GM23338 (cell line): Measurements from ENCODE around the gene BTN3A1. TPM values are rescaled to one million over a fixed set of nuclear protein-coding genes. Genes with fewer than 3 reads are reported as not detected.

Experiments
- ATAC-seq: fragments of 200-7000 bp; cut with Tn5 transposase; 3 replicates; pipeline ENCODE4 v1.9.1; 2020
- DNase-seq: peaks from one replicate; pipeline ENCODE4 v3.0.0-alpha.2; 2015; ENCODE audit warnings: low spot score
- H2AFZ ChIP-seq: fragments of 200-600 bp; sonication (generic); 2 replicates; pipeline ENCODE4 v1.8.0; 2016; ENCODE audit warnings: antibody characterized with exemption, mild to moderate bottlenecking, moderate library complexity
- H3F3A ChIP-seq: fragments of 200-600 bp; sonication (generic); replicated peaks from 2 replicates; pipeline ENCODE4 v1.8.0; 2017; ENCODE audit warnings: antibody characterized with exemption, mixed run types, low read depth
- H3K27ac ChIP-seq: fragments of 200-600 bp; sonication (generic); 2 replicates; pipeline ENCODE4 v1.6.1; 2016; ENCODE audit warnings: low read depth
- H3K27me3 ChIP-seq: fragments of 200-600 bp; sonication (generic); 2 replicates; pipeline ENCODE4 v1.8.0; 2016; ENCODE audit warnings: mild to moderate bottlenecking, mixed run types, moderate library complexity; ENCODE audit not compliant: insufficient read depth
- H3K36me3 ChIP-seq: fragments of 200-600 bp; sonication (generic); 2 replicates; pipeline ENCODE4 v1.8.0; 2016; ENCODE audit warnings: mild to moderate bottlenecking; ENCODE audit not compliant: insufficient read depth
- H3K4me1 ChIP-seq: fragments of 200-600 bp; sonication (generic); 2 replicates; pipeline ENCODE4 v1.8.0; 2016; ENCODE audit warnings: mild to moderate bottlenecking, moderate library complexity; ENCODE audit not compliant: insufficient read depth
- H3K4me2 ChIP-seq: fragments of 200-600 bp; sonication (generic); 2 replicates; pipeline ENCODE4 v1.7.1; 2017; ENCODE audit warnings: mixed run types
- H3K4me3 ChIP-seq: fragments of 200-600 bp; sonication (generic); 2 replicates; pipeline ENCODE4 v1.6.1; 2016; ENCODE audit warnings: mixed run types
- H3K79me2 ChIP-seq: fragments of 200-600 bp; sonication (generic); replicated peaks from 2 replicates; pipeline ENCODE4 v1.8.0; 2017; ENCODE audit warnings: mild to moderate bottlenecking; ENCODE audit not compliant: insufficient read depth
- H3K9me2 ChIP-seq: fragments of 200-600 bp; sonication (generic); 2 replicates; pipeline ENCODE4 v1.8.0; 2017; ENCODE audit not compliant: insufficient read depth
- H4K20me1 ChIP-seq: fragments of 200-600 bp; sonication (generic); replicated peaks from 2 replicates; pipeline ENCODE4 v1.8.0; 2017; ENCODE audit warnings: mild to moderate bottlenecking; ENCODE audit not compliant: insufficient read depth
- H3K27ac Mint-ChIP-seq: 2 replicates; pipeline ENCODE4 v1.8.0; 2020; ENCODE audit warnings: inconsistent platforms, mild to moderate bottlenecking, moderate library complexity, mixed read lengths
- H3K27me3 Mint-ChIP-seq: 3 replicates; pipeline ENCODE4 v1.8.0; 2022; ENCODE audit warnings: low read depth, mild to moderate bottlenecking, moderate library complexity, mixed read lengths, inconsistent platforms; ENCODE audit not compliant: insufficient read depth, poor library complexity
- H3K36me3 Mint-ChIP-seq: 3 replicates; pipeline ENCODE4 v1.8.0; 2021; ENCODE audit warnings: low read depth, mild to moderate bottlenecking, inconsistent platforms, moderate library complexity, mixed read lengths
- H3K4me1 Mint-ChIP-seq: 3 replicates; pipeline ENCODE4 v1.8.0; 2020; ENCODE audit warnings: mild to moderate bottlenecking, inconsistent platforms, mixed read lengths
- H3K4me3 Mint-ChIP-seq: 3 replicates; pipeline ENCODE4 v1.8.0; 2021; ENCODE audit warnings: moderate library complexity, mild to moderate bottlenecking, inconsistent platforms, mixed read lengths
- H3K9me3 Mint-ChIP-seq: 3 replicates; pipeline ENCODE4 v1.8.0; 2020; ENCODE audit warnings: moderate library complexity, mild to moderate bottlenecking, inconsistent platforms, mixed read lengths
- CREB1 ChIP-seq: fragments of 250-450 bp; sonication (Bioruptor Pico); IDR thresholded peaks from 2 replicates; pipeline ENCODE4 v1.5.0; 2020; ENCODE audit warnings: low read depth, mild to moderate bottlenecking, moderate library complexity
- POLR2AphosphoS5 ChIP-seq: IDR thresholded peaks from 2 replicates; pipeline ENCODE4 v1.6.1; 2016; ENCODE audit warnings: antibody characterized with exemption, low read depth
- STAT1 ChIP-seq: IDR thresholded peaks from one replicate; pipeline ENCODE4 v1.6.1; 2016; ENCODE audit warnings: antibody characterized with exemption; ENCODE audit not compliant: unreplicated experiment
- ZNF114 ChIP-seq: fragments of 250-450 bp; sonication (Bioruptor Pico); IDR thresholded peaks from 2 replicates; pipeline ENCODE4 v1.5.0; 2020; ENCODE audit warnings: mild to moderate bottlenecking, moderate library complexity
- long read RNA-seq: library from polyadenylated mRNA; unstranded; transcript quantifications from one replicate; pipeline ENCODE4 v2.0.0, GENCODE V29; 2020; ENCODE audit not compliant: unreplicated experiment
- polyA plus RNA-seq: library from polyadenylated mRNA; unstranded; fragments of >200 nt; fragmentation: Nextera tagmentation; extraction: Ambion mirVana; gene quantifications from 2 replicates; pipeline ENCODE4 v1.2.1, GENCODE V29; 2016
- total RNA-seq: library from RNA; depleted of rRNA; stranded (reverse); fragments of >200 nt; shearing (Covaris generic); gene quantifications from 2 replicates; pipeline ENCODE4 v1.2.3, GENCODE V29; 2014; rRNA removed
- TF ChIP-seq, protein P1 (sequence below), 2 experiments: fragments of 200-600 bp in 1 of 2; sonication (generic) in 1 of 2; conservative IDR thresholded peaks; 2 replicates each; pipeline versions ENCODE4 v1.5.1 to v1.6.1; 2016 to 2017; ENCODE audit warnings: antibody characterized with exemption in 2 of 2, low read depth in 2 of 2, mild to moderate bottlenecking in 2 of 2, moderate library complexity in 1 of 2
- TF ChIP-seq, protein P2 (sequence below): IDR thresholded peaks from one replicate; pipeline ENCODE4 v1.6.1; 2018; ENCODE audit warnings: antibody characterized with exemption; ENCODE audit not compliant: unreplicated experiment

The BTN3A1 gene
- total RNA-seq: 4.0 and 4.3 TPM in 2 replicates
- 1.7 and 2.4 TPM in 2 replicates for polyA plus RNA-seq
- long read RNA-seq, partial matches to known transcripts: 0 of 1 reads
- long read RNA-seq, other reads (novel, unspliced or antisense): 1 of 1 reads

DNA sequence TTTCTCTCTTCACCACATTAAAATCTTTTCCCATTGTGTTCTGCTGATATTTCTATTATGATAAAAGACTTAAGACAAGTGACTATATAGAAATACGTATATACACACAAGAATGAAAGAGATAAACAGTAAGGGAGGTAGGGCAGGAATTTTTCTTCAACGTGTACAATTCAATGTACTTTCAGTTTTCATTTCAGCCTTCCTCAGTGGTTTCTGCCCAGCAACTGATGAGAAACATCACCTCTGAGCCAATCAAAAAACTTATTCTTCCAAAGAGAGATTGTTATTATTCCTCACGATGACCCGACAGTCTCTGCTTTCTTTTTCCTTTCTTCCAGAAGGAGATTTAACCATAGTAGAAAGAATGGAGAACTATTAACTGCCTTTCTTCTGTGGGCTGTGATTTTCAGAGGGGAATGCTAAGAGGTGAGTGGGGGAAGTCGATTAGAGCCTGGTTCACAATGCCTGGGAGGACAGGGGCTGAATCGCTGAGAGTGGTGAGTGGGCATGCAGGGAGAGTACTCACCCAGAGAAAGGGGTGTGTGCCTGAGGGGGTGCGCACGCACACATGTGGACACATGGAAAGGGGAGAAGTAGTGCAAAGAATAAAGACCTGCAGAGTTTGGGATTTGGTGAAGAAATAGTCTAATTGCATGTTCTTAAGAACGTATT lies at the start of gene BTN3A1:
BTN3A1 (plus strand) TSS at position 289 of the 672 bp plus-strand sequence. CDS start 3,289 bp downstream, outside the sequence.
- Histone ChIP-seq H3K4me3 (peak within 1 kb of the TSS; percentile 52), H3K27me3 (no peaks in the 10 kb centered on the region), H3F3A (no peaks in the 10 kb centered on the region), H3K27ac (no peak within 1 kb of the TSS), H3K9me2 (peaks cover 3% of the 10 kb centered on the region; the same call in 1 of the 2 replicates), H2AFZ (peak within 1 kb of the TSS; percentile 24), H3K36me3 (no peaks in the 10 kb centered on the region), H3K79me2 (no peaks in the 10 kb centered on the region), H3K4me1 (peaks cover 9% of the 10 kb centered on the region), H4K20me1 (no peaks in the 10 kb centered on the region), H3K4me2 (peak within 1 kb of the TSS; percentile 71)
- H3K36me3 Mint-ChIP-seq: no peaks in the 10 kb centered on the region
- H3K4me1 Mint-ChIP-seq: peaks cover 19% of the 10 kb centered on the region
- TF ChIP-seq, protein P1, sequence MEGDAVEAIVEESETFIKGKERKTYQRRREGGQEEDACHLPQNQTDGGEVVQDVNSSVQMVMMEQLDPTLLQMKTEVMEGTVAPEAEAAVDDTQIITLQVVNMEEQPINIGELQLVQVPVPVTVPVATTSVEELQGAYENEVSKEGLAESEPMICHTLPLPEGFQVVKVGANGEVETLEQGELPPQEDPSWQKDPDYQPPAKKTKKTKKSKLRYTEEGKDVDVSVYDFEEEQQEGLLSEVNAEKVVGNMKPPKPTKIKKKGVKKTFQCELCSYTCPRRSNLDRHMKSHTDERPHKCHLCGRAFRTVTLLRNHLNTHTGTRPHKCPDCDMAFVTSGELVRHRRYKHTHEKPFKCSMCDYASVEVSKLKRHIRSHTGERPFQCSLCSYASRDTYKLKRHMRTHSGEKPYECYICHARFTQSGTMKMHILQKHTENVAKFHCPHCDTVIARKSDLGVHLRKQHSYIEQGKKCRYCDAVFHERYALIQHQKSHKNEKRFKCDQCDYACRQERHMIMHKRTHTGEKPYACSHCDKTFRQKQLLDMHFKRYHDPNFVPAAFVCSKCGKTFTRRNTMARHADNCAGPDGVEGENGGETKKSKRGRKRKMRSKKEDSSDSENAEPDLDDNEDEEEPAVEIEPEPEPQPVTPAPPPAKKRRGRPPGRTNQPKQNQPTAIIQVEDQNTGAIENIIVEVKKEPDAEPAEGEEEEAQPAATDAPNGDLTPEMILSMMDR (conservative IDR thresholded peaks at IDR 0.05; ENCODE audit: low read depth in 2 of 2): no peak
- peak; percentile 88 for TF ChIP-seq CREB1 (CRISPR knock-in tag)
- DNase-seq (peak; percentile 77), ATAC-seq (peak; percentile 93)
- no peaks in the 10 kb centered on the region for H3K9me3 Mint-ChIP-seq
- peak within 1 kb of the TSS; percentile 89 for H3K4me3 Mint-ChIP-seq
- peak within 1 kb of the TSS; percentile 98 for H3K27ac Mint-ChIP-seq
- H3K27me3 Mint-ChIP-seq: no peaks in the 10 kb centered on the region

DNA sequence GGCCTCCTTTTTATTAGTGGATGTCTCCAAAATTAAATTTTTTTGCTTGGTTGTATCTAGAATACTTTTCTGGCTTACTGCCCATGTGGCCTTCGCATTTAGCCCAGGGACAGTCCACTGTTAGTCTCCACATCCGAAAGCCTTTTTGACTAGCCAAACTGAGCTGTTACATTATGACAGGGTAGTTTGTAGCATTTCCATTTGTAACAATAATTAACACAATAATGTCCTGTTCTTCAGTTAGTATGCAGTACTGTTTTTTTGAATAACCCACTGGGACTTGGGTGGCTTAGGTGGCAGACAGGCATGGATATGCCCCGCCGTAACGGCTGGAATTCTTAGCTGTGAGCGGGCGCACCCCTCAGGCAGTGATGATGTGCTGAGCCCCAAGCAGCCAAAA lies 49.8 kb upstream of the BTN3A1 start:
- H3K4me1 Mint-ChIP-seq: peaks cover 21% of the 10 kb centered on the region
- H3K9me3 Mint-ChIP-seq: no peaks in the 10 kb centered on the region
- no peak overlapping the region for H3K4me3 ChIP-seq
- no peak overlapping the region for H3K27ac Mint-ChIP-seq
- DNase-seq (no peak), ATAC-seq (no peak)
- TF ChIP-seq, protein P2, sequence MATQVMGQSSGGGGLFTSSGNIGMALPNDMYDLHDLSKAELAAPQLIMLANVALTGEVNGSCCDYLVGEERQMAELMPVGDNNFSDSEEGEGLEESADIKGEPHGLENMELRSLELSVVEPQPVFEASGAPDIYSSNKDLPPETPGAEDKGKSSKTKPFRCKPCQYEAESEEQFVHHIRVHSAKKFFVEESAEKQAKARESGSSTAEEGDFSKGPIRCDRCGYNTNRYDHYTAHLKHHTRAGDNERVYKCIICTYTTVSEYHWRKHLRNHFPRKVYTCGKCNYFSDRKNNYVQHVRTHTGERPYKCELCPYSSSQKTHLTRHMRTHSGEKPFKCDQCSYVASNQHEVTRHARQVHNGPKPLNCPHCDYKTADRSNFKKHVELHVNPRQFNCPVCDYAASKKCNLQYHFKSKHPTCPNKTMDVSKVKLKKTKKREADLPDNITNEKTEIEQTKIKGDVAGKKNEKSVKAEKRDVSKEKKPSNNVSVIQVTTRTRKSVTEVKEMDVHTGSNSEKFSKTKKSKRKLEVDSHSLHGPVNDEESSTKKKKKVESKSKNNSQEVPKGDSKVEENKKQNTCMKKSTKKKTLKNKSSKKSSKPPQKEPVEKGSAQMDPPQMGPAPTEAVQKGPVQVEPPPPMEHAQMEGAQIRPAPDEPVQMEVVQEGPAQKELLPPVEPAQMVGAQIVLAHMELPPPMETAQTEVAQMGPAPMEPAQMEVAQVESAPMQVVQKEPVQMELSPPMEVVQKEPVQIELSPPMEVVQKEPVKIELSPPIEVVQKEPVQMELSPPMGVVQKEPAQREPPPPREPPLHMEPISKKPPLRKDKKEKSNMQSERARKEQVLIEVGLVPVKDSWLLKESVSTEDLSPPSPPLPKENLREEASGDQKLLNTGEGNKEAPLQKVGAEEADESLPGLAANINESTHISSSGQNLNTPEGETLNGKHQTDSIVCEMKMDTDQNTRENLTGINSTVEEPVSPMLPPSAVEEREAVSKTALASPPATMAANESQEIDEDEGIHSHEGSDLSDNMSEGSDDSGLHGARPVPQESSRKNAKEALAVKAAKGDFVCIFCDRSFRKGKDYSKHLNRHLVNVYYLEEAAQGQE: no peak
- no peak for TF ChIP-seq ZNF114 (CRISPR knock-in tag)
- TF ChIP-seq, protein P1 (conservative IDR thresholded peaks at IDR 0.05; ENCODE audit: low read depth in 2 of 2): no peak
- TF ChIP-seq POLR2AphosphoS5: no peak
- no peak for TF ChIP-seq STAT1
- H3K4me1 ChIP-seq: peaks cover 15% of the 10 kb centered on the region
- no peaks in the 10 kb centered on the region for H4K20me1 ChIP-seq
- no peak overlapping the region; the same call in 1 of the 2 replicates for H2AFZ ChIP-seq
- no peaks in the 10 kb centered on the region for H3F3A ChIP-seq
- H3K4me2 ChIP-seq: no peak overlapping the region
- H3K27me3 ChIP-seq: no peaks in the 10 kb centered on the region
- H3K79me2 ChIP-seq: no peaks in the 10 kb centered on the region
- H3K27me3 Mint-ChIP-seq: peaks cover 5% of the 10 kb centered on the region
- no peaks in the 10 kb centered on the region for H3K36me3 ChIP-seq
- H3K36me3 Mint-ChIP-seq: no peaks in the 10 kb centered on the region
- H3K27ac ChIP-seq: no peak overlapping the region
- H3K4me3 Mint-ChIP-seq: no peak overlapping the region
- H3K9me2 ChIP-seq: peaks cover 10% of the 10 kb centered on the region; the same call in 1 of the 2 replicates
